ENCODE data around the gene KMT5C.

KMT5C gene

GRCh38 chr19:55358943-55359908 is 19.6 kb downstream of the KMT5C start:
- no peak overlapping the region for H3K4me3 Mint-ChIP-seq
- H3K27ac Mint-ChIP-seq, result no peak overlapping the region
- H3K36me3 Mint-ChIP-seq (ENCODE audit: low read depth), result no peaks in the 10 kb centered on the region
- H3K4me1 Mint-ChIP-seq (ENCODE audit: low read depth), result no peaks in the 10 kb centered on the region
- peaks cover 44% of the 10 kb centered on the region for H3K27me3 Mint-ChIP-seq
- intact Hi-C loops (cut with micrococcal nuclease), result no loop called here
- H3K9me3 Mint-ChIP-seq, result no peaks in the 10 kb centered on the region

GRCh38 chr19:55360902-55361301 is 21.2 kb downstream of the KMT5C start:
- Mint-ChIP-seq H3K27ac (no peak overlapping the region), H3K4me3 (no peak overlapping the region), H3K27me3 (peaks cover 40% of the 10 kb centered on the region), H3K36me3 (ENCODE audit: low read depth) (no peaks in the 10 kb centered on the region), H3K4me1 (ENCODE audit: low read depth) (no peaks in the 10 kb centered on the region), H3K9me3 (no peaks in the 10 kb centered on the region)
- intact Hi-C loops (cut with micrococcal nuclease), result no loop called here

GRCh38 chr19:55362174-55362989 is 22.7 kb downstream of the KMT5C start:
- intact Hi-C loops (cut with micrococcal nuclease), result no loop called here
- Mint-ChIP-seq H3K36me3 (ENCODE audit: low read depth) (no peaks in the 10 kb centered on the region), H3K4me3 (no peak overlapping the region), H3K4me1 (ENCODE audit: low read depth) (no peaks in the 10 kb centered on the region), H3K27me3 (peaks cover 32% of the 10 kb centered on the region), H3K27ac (no peak overlapping the region), H3K9me3 (no peaks in the 10 kb centered on the region)

- H3K36me3 Mint-ChIP-seq (ENCODE audit: low read depth), result no peaks in the 10 kb centered on the region
- H3K27me3 Mint-ChIP-seq, result peaks cover 32% of the 10 kb centered on the region
- H3K4me1 Mint-ChIP-seq (ENCODE audit: low read depth), result no peaks in the 10 kb centered on the region
- H3K9me3 Mint-ChIP-seq, result no peaks in the 10 kb centered on the region
- no peak within 1 kb of the TSS for H3K4me3 Mint-ChIP-seq
- no peak within 1 kb of the TSS for H3K27ac Mint-ChIP-seq
- intact Hi-C loops (cut with micrococcal nuclease), result no loop called here
Observed at GRCh38 chr19:55362990-55363716, 23.5 kb downstream of the KMT5C start, which contains the start of gene GARIN5B. GARIN5B (minus strand) TSS chr19:55363260; CDS start chr19:55363066, 194 bp downstream.

- peaks cover 41% of the 10 kb centered on the region for H3K27me3 Mint-ChIP-seq
- no peak overlapping the region for H3K27ac Mint-ChIP-seq
- H3K9me3 Mint-ChIP-seq, result no peaks in the 10 kb centered on the region
- no peak overlapping the region for H3K4me3 Mint-ChIP-seq
- no peaks in the 10 kb centered on the region for H3K36me3 Mint-ChIP-seq (ENCODE audit: low read depth)
- intact Hi-C loops (cut with micrococcal nuclease), result no loop called here
- H3K4me1 Mint-ChIP-seq (ENCODE audit: low read depth), result peaks cover 11% of the 10 kb centered on the region
Observed at GRCh38 chr19:55365245-55365644, 25.6 kb downstream of the KMT5C start.

- H3K4me3 Mint-ChIP-seq, result no peak overlapping the region
- no peaks in the 10 kb centered on the region for H3K9me3 Mint-ChIP-seq
- H3K27me3 Mint-ChIP-seq, result peaks cover 47% of the 10 kb centered on the region
- intact Hi-C loops (cut with micrococcal nuclease), result no loop called here
- no peaks in the 10 kb centered on the region for H3K36me3 Mint-ChIP-seq (ENCODE audit: low read depth)
- H3K4me1 Mint-ChIP-seq (ENCODE audit: low read depth), result peaks cover 11% of the 10 kb centered on the region
- H3K27ac Mint-ChIP-seq, result no peak overlapping the region
Observed at GRCh38 chr19:55365964-55366363, 26.3 kb downstream of the KMT5C start.

- intact Hi-C loops (cut with micrococcal nuclease), result no loop called here
- Mint-ChIP-seq H3K36me3 (ENCODE audit: low read depth) (no peaks in the 10 kb centered on the region), H3K9me3 (no peaks in the 10 kb centered on the region), H3K27ac (no peak overlapping the region), H3K4me3 (no peak overlapping the region), H3K4me1 (ENCODE audit: low read depth) (peaks cover 11% of the 10 kb centered on the region), H3K27me3 (peaks cover 55% of the 10 kb centered on the region)
Observed at GRCh38 chr19:55366790-55367189, 27.1 kb downstream of the KMT5C start.

- Mint-ChIP-seq H3K27ac (no peak overlapping the region), H3K36me3 (ENCODE audit: low read depth) (no peaks in the 10 kb centered on the region), H3K27me3 (peaks cover 66% of the 10 kb centered on the region), H3K4me3 (no peak overlapping the region), H3K9me3 (no peaks in the 10 kb centered on the region), H3K4me1 (ENCODE audit: low read depth) (peaks cover 11% of the 10 kb centered on the region)
- intact Hi-C loops (cut with micrococcal nuclease), result no loop called here
Observed at GRCh38 chr19:55368106-55368505, 28.4 kb downstream of the KMT5C start.

- Mint-ChIP-seq H3K27me3 (peaks cover 72% of the 10 kb centered on the region), H3K27ac (no peak overlapping the region), H3K36me3 (ENCODE audit: low read depth) (no peaks in the 10 kb centered on the region), H3K9me3 (no peaks in the 10 kb centered on the region), H3K4me1 (ENCODE audit: low read depth) (peaks cover 11% of the 10 kb centered on the region), H3K4me3 (peak overlapping the region; percentile 59)
- intact Hi-C loops (cut with micrococcal nuclease), result no loop called here
Observed at GRCh38 chr19:55368701-55369563, 29.3 kb downstream of the KMT5C start.

GRCh38 chr19:55369653-55370304 is 30.1 kb downstream of the KMT5C start:
- H3K4me3 Mint-ChIP-seq, result peak overlapping the region; percentile 68
- no peaks in the 10 kb centered on the region for H3K9me3 Mint-ChIP-seq
- H3K36me3 Mint-ChIP-seq (ENCODE audit: low read depth), result no peaks in the 10 kb centered on the region
- peaks cover 11% of the 10 kb centered on the region for H3K4me1 Mint-ChIP-seq (ENCODE audit: low read depth)
- intact Hi-C loops (cut with micrococcal nuclease), result no loop called here
- H3K27me3 Mint-ChIP-seq, result peaks cover 76% of the 10 kb centered on the region
- H3K27ac Mint-ChIP-seq, result peak overlapping the region; percentile 59

GRCh38 chr19:55370305-55370988 is 30.8 kb downstream of the KMT5C start, which contains the start of gene IL11:
IL11 (minus strand) TSS chr19:55370463; CDS start chr19:55370310, 153 bp downstream.
- H3K36me3 Mint-ChIP-seq (ENCODE audit: low read depth), result no peaks in the 10 kb centered on the region
- H3K27ac Mint-ChIP-seq, result peak within 1 kb of the TSS; percentile 59
- H3K4me1 Mint-ChIP-seq (ENCODE audit: low read depth), result peaks cover 11% of the 10 kb centered on the region
- H3K4me3 Mint-ChIP-seq, result peak within 1 kb of the TSS; percentile 68
- H3K9me3 Mint-ChIP-seq, result no peaks in the 10 kb centered on the region
- intact Hi-C loops (cut with micrococcal nuclease), result no loop called here
- peaks cover 75% of the 10 kb centered on the region for H3K27me3 Mint-ChIP-seq
